GM19238 (cell line): ENCODE measurements around the gene MARK3.

ENCODE experiments used
- DNase-seq: peaks from one replicate; pipeline ENCODE4 v3.0.0; 2011; ENCODE audit warnings: low spot score; ENCODE audit not compliant: insufficient read length

The MARK3 gene

DNA sequence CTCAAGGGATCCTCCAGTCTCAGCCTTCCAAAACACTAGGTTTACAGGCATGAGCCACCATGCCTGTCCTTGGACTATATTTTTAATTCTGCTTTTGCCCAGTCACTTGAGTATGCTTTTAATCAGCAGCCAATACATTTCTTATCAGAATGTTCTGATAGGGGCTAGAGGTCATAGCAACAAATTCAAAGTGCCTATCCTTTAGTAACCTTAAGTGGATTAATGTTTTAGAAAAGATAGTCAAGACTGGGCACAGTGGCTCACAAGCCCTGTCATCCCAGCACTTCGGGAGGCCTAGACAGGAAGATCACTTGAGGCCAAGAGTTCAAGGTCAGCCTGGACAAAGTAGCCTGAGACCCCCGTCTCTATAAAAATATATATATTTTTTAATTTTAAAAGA, 100.3 kb downstream of the MARK3 start:
- DNase-seq: no peak

DNA sequence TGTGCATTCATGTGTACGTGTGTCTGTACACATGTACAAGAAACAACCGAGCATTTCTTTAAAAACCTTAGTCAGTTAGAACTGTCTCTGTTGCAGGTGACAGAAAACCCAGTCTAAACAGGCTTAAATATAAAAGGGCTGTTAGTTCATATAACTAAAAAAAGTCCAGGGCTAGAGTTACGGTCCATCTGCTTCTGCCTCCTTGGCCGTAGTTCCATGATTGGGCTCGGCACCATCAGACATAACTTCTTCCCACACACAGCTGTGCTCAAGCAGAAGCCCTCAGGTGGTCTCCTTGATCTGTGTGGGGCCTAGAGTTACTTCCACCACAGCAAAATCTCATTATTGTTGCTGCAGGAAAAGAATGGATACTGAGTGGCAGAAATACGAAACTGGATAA, 102.9 kb downstream of the MARK3 start:
- no peak for DNase-seq

GRCh38 chr14:103488960-103489359, 103.7 kb downstream of the MARK3 start:
- no peak for DNase-seq

- no peak for DNase-seq
These were observed 104.4 kb downstream of the MARK3 start for GRCh38 chr14:103489621-103490020.

GRCh38 chr14:103491691-103492090, 106.5 kb downstream of the MARK3 start:
- DNase-seq: no peak

- no peak for DNase-seq
These were observed 107.1 kb downstream of the MARK3 start for GRCh38 chr14:103492156-103492925.

DNA sequence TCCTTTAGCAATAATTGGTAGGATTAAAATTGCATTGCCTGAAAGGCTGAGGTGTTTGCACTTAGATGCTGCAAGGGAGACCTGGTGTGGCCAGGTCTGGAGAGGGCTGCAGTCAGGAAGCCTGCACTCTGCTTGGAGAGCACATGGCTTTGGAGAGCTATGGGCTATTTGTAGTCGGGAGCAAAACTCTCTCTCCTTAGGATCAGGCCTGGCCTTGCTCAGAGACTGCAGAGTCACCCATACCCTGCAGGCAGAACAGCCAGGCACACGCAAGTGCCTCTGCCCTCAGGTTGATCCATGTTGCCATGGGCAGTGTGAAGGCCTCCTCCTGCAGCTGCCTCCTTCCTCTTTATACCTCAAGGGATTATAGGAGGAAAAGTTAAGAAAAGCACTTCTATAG, 110.6 kb downstream of the MARK3 start:
- DNase-seq: no peak

GRCh38 chr14:103496776-103497175, 111.6 kb downstream of the MARK3 start:
- DNase-seq: no peak

- DNase-seq: no peak
These were observed 114.5 kb downstream of the MARK3 start for GRCh38 chr14:103499709-103500108.

DNA sequence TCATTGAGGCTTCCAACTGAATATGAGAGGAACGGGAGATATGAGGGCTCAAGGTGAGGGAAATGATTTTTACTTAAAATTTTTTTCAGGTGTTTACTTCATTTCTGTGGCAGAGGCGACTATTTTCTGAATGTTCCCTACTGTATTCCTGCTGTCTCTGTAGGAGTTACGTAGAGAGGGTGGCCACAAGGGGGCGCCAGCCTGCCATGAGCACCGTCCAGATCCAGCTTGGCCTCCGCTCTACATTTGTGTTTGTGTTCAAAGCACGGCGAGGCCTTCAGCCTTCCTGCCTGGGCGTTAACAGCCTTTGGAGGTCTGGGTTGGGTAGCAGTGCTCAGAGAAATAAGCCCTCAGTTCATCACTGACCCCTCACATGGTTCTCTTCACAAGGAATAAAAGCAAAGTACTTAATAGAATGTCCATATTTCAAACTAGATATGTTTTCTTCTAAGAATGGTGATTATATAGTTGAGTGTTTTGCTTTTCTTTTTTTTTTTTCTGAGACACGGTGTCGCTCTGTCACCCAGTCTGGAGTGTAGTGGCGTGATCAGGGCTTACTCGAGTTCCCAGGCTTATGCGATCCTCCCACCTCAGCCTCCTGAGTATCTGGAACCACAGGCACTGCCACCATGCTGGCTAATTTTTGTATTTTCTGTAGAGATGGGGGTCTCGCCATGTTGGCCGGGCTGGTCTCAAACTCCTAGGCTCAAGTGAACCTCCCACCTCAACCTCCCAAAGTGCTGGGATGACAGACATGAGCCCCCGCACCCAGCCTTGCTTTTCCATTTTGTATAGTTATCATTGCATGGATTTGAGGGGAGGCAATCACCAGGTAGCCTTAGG, 115.2 kb downstream of the MARK3 start:
- no peak for DNase-seq

GRCh38 chr14:103501041-103501870, 116.0 kb downstream of the MARK3 start:
- no peak for DNase-seq

- DNase-seq: no peak
These were observed 116.9 kb downstream of the MARK3 start for GRCh38 chr14:103501921-103502669.

- no peak for DNase-seq
These were observed 117.7 kb downstream of the MARK3 start for GRCh38 chr14:103502877-103503276.

DNA sequence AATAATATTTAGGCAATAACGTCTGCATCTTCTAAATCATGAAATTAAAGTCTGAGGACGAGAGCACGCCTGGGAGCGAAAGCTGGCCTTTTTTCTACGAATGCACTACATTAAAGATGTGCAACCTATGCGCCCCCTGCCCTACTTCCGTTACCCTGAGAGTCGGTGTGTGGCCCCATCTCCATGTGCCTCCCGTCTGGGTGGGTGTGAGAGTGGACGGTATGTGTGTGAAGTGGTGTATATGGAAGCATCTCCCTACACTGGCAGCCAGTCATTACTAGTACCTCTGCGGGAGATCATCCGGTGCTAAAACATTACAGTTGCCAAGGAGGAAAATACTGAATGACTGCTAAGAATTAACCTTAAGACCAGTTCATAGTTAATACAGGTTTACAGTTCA, 118.1 kb downstream of the MARK3 start:
- DNase-seq: no peak

DNA sequence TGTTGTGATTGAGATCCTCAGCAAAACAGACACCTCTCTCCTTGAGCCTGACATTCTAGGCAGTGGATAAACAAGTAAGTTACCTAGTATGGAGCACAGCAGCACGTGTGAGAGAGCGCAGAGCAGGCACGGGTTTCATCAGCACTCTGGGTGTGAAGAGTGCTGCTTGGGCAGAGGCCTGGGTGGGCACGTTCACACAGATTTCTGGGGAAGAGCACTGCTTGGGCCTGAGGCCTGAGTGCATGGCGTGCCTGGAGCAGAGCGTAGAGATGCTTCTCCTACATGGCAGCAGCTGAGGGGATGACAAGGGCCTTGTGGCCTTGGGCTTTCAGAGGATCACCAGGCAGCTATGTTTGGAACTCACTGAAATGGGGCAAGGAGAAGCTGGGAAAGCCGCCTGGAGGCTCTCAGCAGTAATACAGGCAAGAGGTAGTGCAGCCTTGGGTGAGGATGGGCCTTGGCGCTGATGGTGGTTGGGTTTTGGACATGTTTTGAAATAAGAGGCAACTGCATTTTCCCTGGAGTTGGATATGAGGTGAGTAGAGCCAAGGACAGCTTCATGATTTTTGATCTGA, 119.9 kb downstream of the MARK3 start:
- DNase-seq: no peak

- DNase-seq: no peak
These were observed 122.5 kb downstream of the MARK3 start for GRCh38 chr14:103507751-103508150.

DNA sequence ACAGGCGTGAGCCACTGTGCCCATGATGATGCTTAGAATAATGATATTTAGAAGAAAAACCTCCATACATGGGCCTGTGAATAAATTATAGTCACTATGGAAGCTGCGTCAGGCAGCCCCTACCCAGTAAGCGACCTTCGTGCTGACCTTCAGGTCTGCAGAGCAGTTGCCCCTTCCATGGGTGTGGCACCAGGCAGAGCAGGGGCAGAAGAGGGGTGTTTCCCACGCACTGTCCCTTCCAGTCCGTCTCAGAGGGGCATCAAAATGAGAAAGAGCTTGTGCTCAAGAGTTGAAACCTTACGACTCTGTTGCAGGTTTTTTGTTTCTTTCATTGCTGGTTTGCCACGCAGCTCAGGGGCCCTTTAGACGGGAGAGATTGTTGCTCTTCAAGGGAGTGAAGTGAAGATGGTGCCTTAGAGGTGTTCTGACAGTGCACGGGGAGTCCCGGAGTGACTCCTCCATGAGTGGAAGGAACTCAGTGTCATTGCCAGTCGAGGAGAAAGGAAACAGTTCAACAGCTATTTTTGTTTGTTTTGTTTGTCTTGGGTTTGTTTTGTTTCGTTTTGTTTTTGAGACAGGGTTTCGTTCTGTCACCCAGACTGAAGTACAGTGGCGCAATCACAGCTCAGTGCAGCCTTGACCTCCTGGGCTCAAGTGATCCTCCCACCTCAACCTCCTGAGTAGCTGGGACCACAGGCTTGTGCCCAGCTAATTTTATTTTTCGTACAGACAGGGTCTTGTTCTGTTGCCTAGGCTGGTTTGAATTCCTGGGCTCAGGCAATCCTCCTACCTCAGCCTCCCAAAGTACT, 123.5 kb downstream of the MARK3 start:
- no peak for DNase-seq

DNA sequence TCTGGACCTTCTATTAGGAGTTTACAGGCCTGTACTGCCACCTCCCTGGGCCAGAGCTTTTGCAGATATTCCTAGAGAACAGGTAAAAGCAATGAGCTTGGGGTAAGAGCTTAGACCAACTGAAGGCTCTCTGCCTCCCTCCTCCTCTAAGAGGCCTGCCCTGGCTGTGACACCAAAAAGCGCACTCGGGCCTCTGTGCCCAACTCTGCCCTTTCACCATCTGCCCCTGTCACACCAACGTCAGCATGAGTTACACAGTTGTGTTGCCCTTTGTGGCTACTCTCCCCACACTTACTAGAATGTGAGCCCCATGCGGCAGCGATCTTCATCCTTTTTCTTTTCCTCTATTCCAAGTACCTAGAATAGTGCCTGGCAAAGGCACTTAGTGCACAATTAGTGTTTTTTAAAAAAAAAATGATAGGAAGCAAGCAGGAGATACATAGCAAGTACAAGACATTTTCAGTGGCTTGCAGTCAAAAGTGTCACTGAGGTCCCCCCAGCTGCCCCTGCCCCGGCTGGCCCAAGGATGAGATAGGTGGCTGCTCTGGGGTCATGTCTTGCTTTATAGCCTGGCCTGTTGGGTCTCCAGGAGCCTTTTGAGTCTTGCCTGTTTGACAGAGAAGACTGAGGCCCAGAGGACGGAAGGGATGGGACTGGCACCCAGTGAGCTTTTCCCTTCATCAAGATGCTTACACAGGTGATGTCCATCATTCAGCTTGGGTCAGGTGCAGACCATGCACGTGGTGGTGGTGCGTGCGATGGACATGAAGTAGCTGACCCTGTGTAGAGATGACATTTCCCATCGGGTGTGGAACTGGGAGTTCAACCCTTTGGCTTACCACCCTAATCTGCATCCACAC, 124.9 kb downstream of the MARK3 start:
- no peak for DNase-seq
